Endothelial cell of umbilical vein (primary cell): Measurements from ENCODE around the gene LYZL1. TPM values are rescaled to one million over a fixed set of nuclear protein-coding genes. Genes with fewer than 3 reads are reported as not detected.

ENCODE experiments used
- BruUV-seq: library from RNA; stranded (reverse); fragments of 400-500 nt; replicated peaks from 2 replicates; lab custom pipeline; 2021; lab: Mats Ljungman, UMichigan
- CTCF ChIA-PET: fragments of 300-600, 350-600 bp; sonication (Branson Sonifier 250); formaldehyde crosslinking; loops from one replicate; lab custom pipeline; 2021; ENCODE audit warnings: antibody characterized with exemption, inconsistent platforms; lab: Charles Lee
- POLR2A ChIA-PET: fragments of 300-600, 350-600 bp; sonication (Branson Sonifier 250); formaldehyde crosslinking; loops from one replicate; lab custom pipeline; 2021; ENCODE audit warnings: antibody characterized with exemption, inconsistent platforms; lab: Charles Lee
- DNase-seq: peaks from one replicate; pipeline ENCODE4 v3.0.0-alpha.2; 2011; ENCODE audit warnings: low read depth, low spot score
- FAIRE-seq: peaks from 2 replicates; lab custom pipeline; 2011; peaks lifted over from hg19 to GRCh38; lab: Jason Lieb, UNC
- H2AFZ ChIP-seq: 2 replicates; pipeline ENCODE4 v1.6.0; 2012; ENCODE audit warnings: low read depth, low read length, control low read depth, inconsistent platforms
- H3K27ac ChIP-seq: 2 replicates; pipeline ENCODE4 v1.5.1; 2011; ENCODE audit warnings: low read depth, mild to moderate bottlenecking, control low read depth, low read length, moderate library complexity; ENCODE audit not compliant: insufficient read depth
- H3K27me3 ChIP-seq, 2 experiments: 2 replicates each; pipeline versions ENCODE4 v1.6.0 to v1.6.1; 2011; ENCODE audit warnings: low read length in 2 of 2, mixed read lengths in 1 of 2; ENCODE audit not compliant: control insufficient read depth in 2 of 2, insufficient read depth in 2 of 2
- H3K36me3 ChIP-seq, 2 experiments: 2 replicates in 1 of 2; 3 replicates in 1 of 2; pipeline ENCODE4 v1.5.1; 2011; ENCODE audit warnings: low read length in 2 of 2, mild to moderate bottlenecking in 1 of 2, moderate library complexity in 1 of 2; ENCODE audit not compliant: control insufficient read depth in 2 of 2, insufficient read depth in 2 of 2; ENCODE audit errors: extremely low read depth in 1 of 2
- H3K4me1 ChIP-seq: 3 replicates; pipeline ENCODE4 v1.5.1; 2011; ENCODE audit warnings: mild to moderate bottlenecking, low read length; ENCODE audit not compliant: control insufficient read depth, insufficient read depth; ENCODE audit errors: extremely low read depth
- H3K4me2 ChIP-seq: 2 replicates; pipeline ENCODE4 v1.6.1; 2011; ENCODE audit warnings: low read length, control low read depth, mixed read lengths; ENCODE audit not compliant: insufficient read depth
- H3K4me3 ChIP-seq, 3 experiments: fragments of 200-600 bp in 1 of 3; sonication (generic), shearing (Covaris generic) in 1 of 3; replicated peaks in 1 of 3; 2 replicates each; pipeline ENCODE4 v1.5.1; 2011 to 2016; ENCODE audit warnings: control low read depth in 3 of 3, low read length in 3 of 3, mild to moderate bottlenecking in 2 of 3, inconsistent platforms in 1 of 3, low read depth in 1 of 3, moderate library complexity in 1 of 3; ENCODE audit not compliant: insufficient read depth in 1 of 3
- H3K79me2 ChIP-seq: 2 replicates; pipeline ENCODE4 v1.6.0; 2012; ENCODE audit warnings: low read length, inconsistent platforms; ENCODE audit not compliant: control insufficient read depth, insufficient read depth
- H3K9ac ChIP-seq: replicated peaks from 2 replicates; pipeline ENCODE3; 2011; ENCODE audit warnings: low read length, control low read depth; ENCODE audit not compliant: insufficient read depth; ENCODE audit errors: extremely low read depth
- H3K9me1 ChIP-seq: replicated peaks from 3 replicates; pipeline ENCODE4 v1.6.0; 2011; ENCODE audit warnings: mild to moderate bottlenecking, low read length; ENCODE audit not compliant: control insufficient read depth, insufficient read depth; ENCODE audit errors: extremely low read depth
- H3K9me3 ChIP-seq: replicated peaks from 2 replicates; pipeline ENCODE4 v1.5.1; 2012; ENCODE audit warnings: low read length, inconsistent platforms; ENCODE audit not compliant: control insufficient read depth, insufficient read depth
- H4K20me1 ChIP-seq: replicated peaks from 2 replicates; pipeline ENCODE3; 2011; ENCODE audit warnings: mild to moderate bottlenecking, low read length; ENCODE audit not compliant: control insufficient read depth, insufficient read depth; ENCODE audit errors: extremely low read depth
- EZH2 ChIP-seq: IDR thresholded peaks from 2 replicates; pipeline ENCODE4 v1.6.1; 2012; ENCODE audit warnings: borderline replicate concordance, low read depth, mild to moderate bottlenecking, moderate library complexity, low read length, inconsistent platforms; ENCODE audit not compliant: severe bottlenecking
- FOS ChIP-seq: IDR thresholded peaks from 2 replicates; pipeline ENCODE4 v1.6.1; 2011; ENCODE audit warnings: mild to moderate bottlenecking, low read length, moderate library complexity, borderline replicate concordance; ENCODE audit not compliant: insufficient read depth
- GATA2 ChIP-seq: IDR thresholded peaks from 2 replicates; pipeline ENCODE4 v1.7.0; 2011; ENCODE audit warnings: low read depth, mild to moderate bottlenecking, moderate library complexity, mixed read lengths, low read length; ENCODE audit not compliant: insufficient read length, insufficient read depth
- JUN ChIP-seq: IDR thresholded peaks from 2 replicates; pipeline ENCODE4 v1.6.1; 2011; ENCODE audit warnings: borderline replicate concordance, low read depth; ENCODE audit not compliant: insufficient read length, insufficient read depth
- MYC ChIP-seq: IDR thresholded peaks from one replicate; pipeline ENCODE4 v1.6.1; 2011; ENCODE audit warnings: mild to moderate bottlenecking, low read depth, low read length
- POLR2A ChIP-seq: IDR thresholded peaks from 2 replicates; pipeline ENCODE4 v1.6.1; 2012; ENCODE audit warnings: low read depth, mild to moderate bottlenecking, control low read depth, low read length
- POLR2AphosphoS5 ChIP-seq: IDR thresholded peaks from 2 replicates; pipeline ENCODE4 v1.6.1; 2012; ENCODE audit warnings: low read depth, mild to moderate bottlenecking, control low read depth, low read length, moderate library complexity; ENCODE audit not compliant: insufficient read depth
- dilution Hi-C: fragments of 300-500 bp; cut with MboI; formaldehyde crosslinking; loops from one replicate; pipeline ENCODE4 v1.15.0; 2019; ENCODE audit warnings: low sequenced_read_pairs; ENCODE audit not compliant: extremely low pct_ligation_motif_present
- intact Hi-C: fragments of 100-400 bp; cut with micrococcal nuclease; formaldehyde crosslinking; loops from one replicate; pipeline ENCODE4 v1.10.0; 2022
- polyA plus RNA-seq, 4 experiments: library from polyadenylated mRNA; depleted of rRNA in 3 of 4; stranded (reverse) in 3 of 4; unstranded in 1 of 4; fragments of >200 nt; gene quantifications; 2 replicates each; pipeline versions ENCODE4 v1.2.1 to v1.2.3, GENCODE V29; 2011 to 2012; ENCODE audit warnings: missing spikeins in 1 of 4
- total RNA-seq: library from RNA; stranded (reverse); gene quantifications from 2 replicates; pipeline ENCODE4 v1.2.3, GENCODE V29; 2021
- TF ChIP-seq, protein P1 (sequence below): IDR thresholded peaks from 2 replicates; pipeline ENCODE4 v1.6.1; 2011; ENCODE audit not compliant: insufficient read depth, insufficient read length
- TF ChIP-seq, protein P2 (sequence below), 2 donors: IDR thresholded peaks; 1 replicate in 1 of 2; 2 replicates in 1 of 2; pipeline ENCODE4 v1.5.1; 2011; ENCODE audit warnings: low read length in 2 of 2, mild to moderate bottlenecking in 2 of 2, moderate library complexity in 2 of 2, control low read depth in 1 of 2, inconsistent platforms in 1 of 2, low read depth in 1 of 2; ENCODE audit not compliant: insufficient read depth in 1 of 2; ENCODE audit errors: extremely low read depth in 1 of 2

The LYZL1 gene
- total and polyA plus RNA-seq, 2 donors (not counting 3 experiments of a cell fraction or from before 2014, with no cell fraction given): not detected

DNA sequence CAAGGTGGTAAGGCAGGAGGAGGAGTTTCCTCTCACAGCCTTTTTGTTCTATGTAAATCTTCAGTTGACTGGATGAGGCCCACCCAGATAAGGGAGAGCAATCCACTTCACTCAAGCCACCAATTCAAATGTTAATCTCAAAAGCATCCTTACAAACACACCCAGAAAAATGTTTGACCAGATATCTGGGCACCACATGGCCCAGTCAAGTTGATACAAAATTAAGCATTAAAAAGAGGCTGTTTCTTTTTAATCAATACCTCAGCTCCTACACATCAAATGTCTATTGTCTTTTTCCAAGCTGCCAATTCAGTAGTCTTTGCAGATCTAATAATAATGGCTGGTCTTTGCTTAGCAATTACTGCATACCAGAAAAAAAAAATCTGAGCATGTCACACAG, 18.0 kb upstream of the LYZL1 start:
- Histone ChIP-seq H4K20me1 (no peaks in the 10 kb centered on the region), H3K27me3 (no peaks in the 10 kb centered on the region), H3K36me3 (no peaks in the 10 kb centered on the region), H3K4me3 (no peak overlapping the region), H3K9me1 (no peaks in the 10 kb centered on the region), H3K4me2 (no peak overlapping the region), H2AFZ (no peak overlapping the region), H3K4me1 (no peaks in the 10 kb centered on the region), H3K79me2 (no peaks in the 10 kb centered on the region), H3K27ac (no peak overlapping the region), H3K9ac (no peak overlapping the region), H3K9me3 (no peaks in the 10 kb centered on the region)
- TF ChIP-seq FOS: no peak
- no peak for TF ChIP-seq POLR2A
- TF ChIP-seq GATA2: no peak
- TF ChIP-seq EZH2: no peak
- TF ChIP-seq, protein P1, sequence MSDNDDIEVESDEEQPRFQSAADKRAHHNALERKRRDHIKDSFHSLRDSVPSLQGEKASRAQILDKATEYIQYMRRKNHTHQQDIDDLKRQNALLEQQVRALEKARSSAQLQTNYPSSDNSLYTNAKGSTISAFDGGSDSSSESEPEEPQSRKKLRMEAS: no peak
- TF ChIP-seq POLR2AphosphoS5: no peak
- TF ChIP-seq, protein P2, sequence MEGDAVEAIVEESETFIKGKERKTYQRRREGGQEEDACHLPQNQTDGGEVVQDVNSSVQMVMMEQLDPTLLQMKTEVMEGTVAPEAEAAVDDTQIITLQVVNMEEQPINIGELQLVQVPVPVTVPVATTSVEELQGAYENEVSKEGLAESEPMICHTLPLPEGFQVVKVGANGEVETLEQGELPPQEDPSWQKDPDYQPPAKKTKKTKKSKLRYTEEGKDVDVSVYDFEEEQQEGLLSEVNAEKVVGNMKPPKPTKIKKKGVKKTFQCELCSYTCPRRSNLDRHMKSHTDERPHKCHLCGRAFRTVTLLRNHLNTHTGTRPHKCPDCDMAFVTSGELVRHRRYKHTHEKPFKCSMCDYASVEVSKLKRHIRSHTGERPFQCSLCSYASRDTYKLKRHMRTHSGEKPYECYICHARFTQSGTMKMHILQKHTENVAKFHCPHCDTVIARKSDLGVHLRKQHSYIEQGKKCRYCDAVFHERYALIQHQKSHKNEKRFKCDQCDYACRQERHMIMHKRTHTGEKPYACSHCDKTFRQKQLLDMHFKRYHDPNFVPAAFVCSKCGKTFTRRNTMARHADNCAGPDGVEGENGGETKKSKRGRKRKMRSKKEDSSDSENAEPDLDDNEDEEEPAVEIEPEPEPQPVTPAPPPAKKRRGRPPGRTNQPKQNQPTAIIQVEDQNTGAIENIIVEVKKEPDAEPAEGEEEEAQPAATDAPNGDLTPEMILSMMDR (IDR thresholded peaks at IDR 0.05; ENCODE audit: extremely low read depth in 1 of 2, insufficient read depth in 1 of 2, low read depth in 1 of 2, low read length in 2 of 2): no peak
- TF ChIP-seq JUN: no peak
- TF ChIP-seq MYC: no peak
- no TSS peak for BruUV-seq
- ChIA-PET POLR2A (no interaction called here), CTCF (no interaction called here)
- DNase-seq: no peak
- dilution Hi-C loops: no loop called here
- intact Hi-C loops: no loop called here
- no peak for FAIRE-seq
